ENCODE measurements around the gene C10orf62. TPM values are rescaled to one million over a fixed set of nuclear protein-coding genes. Genes with fewer than 3 reads are reported as not detected.
A peak's percentile ranks its signal among the peaks of the same experiment; 100 is the strongest.

Gene C10orf62
- polyA plus RNA-seq, 3 donors: not detected

- Mint-ChIP-seq H3K27ac (no peak overlapping the region), H3K4me3 (no peak overlapping the region), H3K4me1 (no peaks in the 10 kb centered on the region), H3K27me3 (ENCODE audit: low read depth in 3 of 3) (peaks cover 0 to 2% (median 0%) of the 10 kb centered on the region in 3 donors), H3K36me3 (peaks cover 27 to 39% of the 10 kb centered on the region in 2 donors), H3K9me3 (no peaks in the 10 kb centered on the region)
- Histone ChIP-seq H3K79me2 (ENCODE audit: insufficient read depth, low read length) (no peaks in the 10 kb centered on the region), H3K4me3 (replicated peaks in 1 of 3; ENCODE audit: low read depth in 2 of 3, low read length in 3 of 3) (no peak overlapping the region), H2AFZ (ENCODE audit: insufficient read depth, low read depth, low read length, poor library complexity, severe bottlenecking) (no peak overlapping the region), H3K4me1 (ENCODE audit: control insufficient read depth in 1 of 2, insufficient read depth in 2 of 2, low read length in 2 of 2) (no peaks in the 10 kb centered on the region), H3K4me2 (replicated peaks; ENCODE audit: extremely low read depth, low read length, poor library complexity, severe bottlenecking) (no peak overlapping the region), H4K20me1 (ENCODE audit: insufficient read depth, low read length) (peaks cover 4% of the 10 kb centered on the region), H3K27me3 (ENCODE audit: control insufficient read depth in 2 of 2, insufficient read depth in 2 of 2, low read length in 2 of 2) (no peaks in the 10 kb centered on the region), H3K9me3 (replicated peaks in 1 of 2; ENCODE audit: control insufficient read depth in 1 of 2, insufficient read depth in 1 of 2, low read length in 2 of 2) (no peaks in the 10 kb centered on the region), H3K27ac (ENCODE audit: low read depth in 1 of 2, low read length in 2 of 2) (no peak overlapping the region), H3K9ac (ENCODE audit: insufficient read depth, low read length, poor library complexity, severe bottlenecking) (no peak overlapping the region), H3K36me3 (replicated peaks in 1 of 2; ENCODE audit: control insufficient read depth in 1 of 2, insufficient read depth in 2 of 2, low read length in 2 of 2) (peaks cover 28 to 44% of the 10 kb centered on the region in 2 donors)
- intact Hi-C loops (cut with micrococcal nuclease): loop anchor here in 1 of 2 donors (10.0 kb wide), 2 partner anchors 95 to 165 kb away; partner anchors contain the start of gene ZFYVE27
- 98% methylated on average over 28 of the region's 33 CpGs for WGBS (ENCODE audit: insufficient coverage)
- no peak for DNase-seq
- TF ChIP-seq CTCF (IDR thresholded peaks at IDR 0.05): no peak
Measured at GRCh38 chr10:97570146-97570788, 19.3 kb upstream of the C10orf62 start.

- H3K79me2 ChIP-seq (ENCODE audit: insufficient read depth, low read length): no peaks in the 10 kb centered on the region
- H3K27me3 ChIP-seq (ENCODE audit: control insufficient read depth in 2 of 2, insufficient read depth in 2 of 2, low read length in 2 of 2): no peaks in the 10 kb centered on the region
- H3K4me1 Mint-ChIP-seq: no peaks in the 10 kb centered on the region
- intact Hi-C loops (cut with micrococcal nuclease): loop anchor here in 1 of 2 donors (10.0 kb wide), 2 partner anchors 94 to 164 kb away; partner anchors contain the start of gene ZFYVE27
- no peak for TF ChIP-seq CTCF (IDR thresholded peaks at IDR 0.05)
- no peaks in the 10 kb centered on the region for H3K9me3 ChIP-seq (replicated peaks in 1 of 2; ENCODE audit: control insufficient read depth in 1 of 2, insufficient read depth in 1 of 2, low read length in 2 of 2)
- no peak overlapping the region for H3K27ac ChIP-seq (ENCODE audit: low read depth in 1 of 2, low read length in 2 of 2)
- H3K27me3 Mint-ChIP-seq (ENCODE audit: low read depth in 3 of 3): peaks cover 0 to 2% (median 0%) of the 10 kb centered on the region in 3 donors
- H3K9me3 Mint-ChIP-seq: no peaks in the 10 kb centered on the region
- no peak overlapping the region for H3K9ac ChIP-seq (ENCODE audit: insufficient read depth, low read length, poor library complexity, severe bottlenecking)
- no peak for DNase-seq
- H3K36me3 ChIP-seq (replicated peaks in 1 of 2; ENCODE audit: control insufficient read depth in 1 of 2, insufficient read depth in 2 of 2, low read length in 2 of 2): peaks cover 28 to 44% of the 10 kb centered on the region in 2 donors
- H3K4me3 Mint-ChIP-seq: no peak overlapping the region
- peaks cover 4% of the 10 kb centered on the region for H4K20me1 ChIP-seq (ENCODE audit: insufficient read depth, low read length)
- H3K4me2 ChIP-seq (replicated peaks; ENCODE audit: extremely low read depth, low read length, poor library complexity, severe bottlenecking): no peak overlapping the region
- WGBS (ENCODE audit: insufficient coverage): 97% methylated on average over 4 of the region's 5 CpGs
- no peaks in the 10 kb centered on the region for H3K4me1 ChIP-seq (ENCODE audit: control insufficient read depth in 1 of 2, insufficient read depth in 2 of 2, low read length in 2 of 2)
- H3K4me3 ChIP-seq (replicated peaks in 1 of 3; ENCODE audit: low read depth in 2 of 3, low read length in 3 of 3): no peak overlapping the region
- peaks cover 27 to 39% of the 10 kb centered on the region in 2 donors for H3K36me3 Mint-ChIP-seq
- peak overlapping the region in 1 of 7 donors; percentile 27 for H3K27ac Mint-ChIP-seq
- no peak overlapping the region for H2AFZ ChIP-seq (ENCODE audit: insufficient read depth, low read depth, low read length, poor library complexity, severe bottlenecking)
Measured at GRCh38 chr10:97570789-97571471, 18.6 kb upstream of the C10orf62 start.
